NCI-H2107 (cell line): ENCODE measurements around the gene TMED1.
"Not testable (repeated sequence)": the region's sequence is repeated elsewhere in the genome, so short reads cannot be mapped to it uniquely, and the experiment has no call there.

ENCODE experiments used
- DNase-seq: peaks from one replicate; lab custom pipeline; 2025; lab: John Stamatoyannopoulos, UW

The TMED1 gene

DNA sequence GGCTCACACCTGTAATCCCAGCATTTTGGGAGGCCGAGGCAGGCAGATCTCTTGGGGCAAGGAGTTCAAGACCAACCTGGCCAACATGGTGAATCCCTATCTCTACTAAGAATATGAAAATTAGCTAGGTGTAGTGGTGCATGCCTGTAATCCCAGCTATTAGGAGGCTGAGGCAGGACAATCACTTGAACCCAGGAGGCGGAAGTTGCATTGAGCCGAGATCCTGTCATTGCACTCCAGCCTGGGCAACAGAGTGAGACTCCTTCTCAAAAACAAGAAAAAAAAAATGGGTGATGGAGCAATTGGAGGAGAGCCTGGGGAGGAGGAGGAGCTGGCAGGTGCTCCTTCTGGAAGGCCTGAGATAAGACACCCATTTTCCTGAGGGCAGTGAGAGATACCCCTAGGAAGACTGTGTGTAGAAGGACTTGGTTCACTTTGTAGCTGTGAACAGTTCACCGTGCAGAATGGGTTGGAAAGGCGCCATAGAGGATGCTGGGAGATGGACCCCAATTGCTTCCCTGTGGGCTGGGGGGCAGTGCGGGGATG, 26.6 kb upstream of the TMED1 start:
- no peak for DNase-seq

DNA sequence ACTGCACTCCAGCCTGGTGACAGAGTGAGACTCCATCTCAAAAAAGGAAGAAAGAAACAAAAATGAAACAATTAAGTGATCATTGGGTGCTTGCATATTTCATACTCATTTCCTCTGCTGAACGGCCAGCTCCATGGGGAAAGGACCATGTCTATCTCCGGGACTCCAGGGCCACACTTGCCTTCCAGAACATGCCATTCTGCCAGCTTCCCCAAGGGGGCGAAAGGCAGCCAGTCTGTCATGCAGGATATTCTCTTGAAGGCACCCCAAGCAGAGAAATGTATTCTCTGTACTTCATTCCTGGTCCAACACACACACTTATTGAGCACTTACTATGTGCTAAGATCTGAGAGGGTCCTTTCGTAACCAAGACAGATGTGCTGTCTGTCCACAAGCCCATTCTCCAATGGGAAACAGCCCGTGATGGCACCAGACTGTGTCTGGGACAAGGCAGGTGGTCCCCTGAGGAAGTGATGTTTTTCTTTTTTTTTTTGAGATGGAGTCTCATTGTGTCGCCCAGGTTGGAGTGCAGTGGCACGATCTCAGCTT, 25.2 kb upstream of the TMED1 start:
- DNase-seq = no peak

DNA sequence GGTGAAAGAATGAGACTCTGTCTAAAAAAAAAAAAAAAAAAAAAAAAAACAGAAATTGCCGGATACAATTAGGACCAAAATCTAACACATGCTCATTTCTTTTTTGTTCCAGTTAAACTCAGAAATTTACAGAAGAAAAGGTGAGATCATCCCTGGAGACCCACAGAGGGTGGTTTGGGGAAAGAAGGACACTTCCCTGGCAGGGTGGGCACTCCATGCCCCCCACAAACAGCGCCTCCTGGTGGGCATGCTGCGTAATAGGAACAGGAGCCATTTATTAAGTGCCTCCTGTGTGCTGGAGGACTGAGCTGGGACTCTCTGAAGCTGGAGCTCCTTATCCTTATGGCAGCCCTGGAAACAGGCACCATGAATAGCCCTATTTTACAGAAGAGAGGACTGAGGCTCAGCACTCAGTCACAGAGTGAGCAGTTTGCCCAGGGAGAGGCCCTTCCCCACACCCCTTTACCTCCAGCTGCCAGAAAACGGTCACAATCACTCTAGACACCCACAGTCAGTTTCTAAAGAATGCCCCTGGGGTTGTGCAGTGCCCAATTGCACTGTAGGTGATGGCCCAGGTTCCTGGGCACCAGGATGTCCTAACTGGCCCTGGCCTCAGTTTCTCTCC, 22.3 kb upstream of the TMED1 start:
- DNase-seq = no peak

DNA sequence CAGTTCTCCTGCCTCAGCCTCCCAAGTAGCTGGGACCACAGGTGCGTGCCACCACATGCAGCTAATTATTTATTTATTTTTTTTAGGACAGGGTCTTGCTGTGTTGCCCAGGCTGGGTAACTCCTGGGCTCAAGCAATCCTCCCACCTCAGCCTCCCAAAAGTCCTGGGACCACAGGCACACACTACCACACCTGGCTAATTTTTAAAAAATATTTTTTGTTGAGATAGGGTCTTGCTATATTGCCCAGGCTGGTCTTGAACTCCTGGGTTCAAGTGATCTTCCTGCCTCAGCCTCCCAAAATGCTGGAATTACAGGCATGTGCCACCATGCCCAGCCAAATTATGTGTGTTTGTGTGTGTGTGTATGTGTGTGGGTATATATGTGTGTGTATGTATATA, 20.9 kb upstream of the TMED1 start:
- DNase-seq = not testable (repeated sequence)

DNA sequence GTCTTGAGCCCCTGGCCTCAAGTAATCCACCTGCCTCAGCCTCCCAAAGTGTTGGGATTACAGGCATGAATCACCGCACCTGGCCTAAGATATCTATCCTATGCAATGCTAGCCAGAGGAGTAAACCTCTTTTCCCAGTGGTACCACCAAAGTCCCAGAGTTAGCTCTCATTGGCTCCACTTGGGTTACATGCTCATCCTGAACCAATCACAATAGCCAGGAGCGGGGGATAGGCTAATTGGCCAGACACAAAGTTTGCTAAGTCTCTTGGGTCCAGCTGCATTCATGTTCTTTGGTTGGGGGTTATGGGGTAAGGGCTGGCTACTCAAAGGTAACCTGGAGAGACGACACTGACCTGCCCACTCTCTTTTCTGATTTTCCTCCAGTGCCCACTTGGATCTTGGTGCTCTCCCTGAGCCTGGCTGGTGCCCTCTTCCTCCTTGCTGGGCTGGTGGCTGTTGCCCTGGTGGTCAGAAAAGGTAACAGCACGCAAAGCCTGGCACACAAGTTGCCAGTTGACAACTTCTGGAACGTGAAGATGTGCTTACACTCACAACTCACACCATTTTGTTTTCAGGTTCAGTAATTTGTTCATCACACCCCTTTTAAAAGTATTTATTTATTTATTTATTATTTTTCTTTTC, 20.0 kb upstream of the TMED1 start:
- DNase-seq = no peak

GRCh38 chr19:10854350-10855089, 18.5 kb upstream of the TMED1 start:
- no peak for DNase-seq

- no peak for DNase-seq
Measured at GRCh38 chr19:10852941-10853340, 16.9 kb upstream of the TMED1 start.

DNA sequence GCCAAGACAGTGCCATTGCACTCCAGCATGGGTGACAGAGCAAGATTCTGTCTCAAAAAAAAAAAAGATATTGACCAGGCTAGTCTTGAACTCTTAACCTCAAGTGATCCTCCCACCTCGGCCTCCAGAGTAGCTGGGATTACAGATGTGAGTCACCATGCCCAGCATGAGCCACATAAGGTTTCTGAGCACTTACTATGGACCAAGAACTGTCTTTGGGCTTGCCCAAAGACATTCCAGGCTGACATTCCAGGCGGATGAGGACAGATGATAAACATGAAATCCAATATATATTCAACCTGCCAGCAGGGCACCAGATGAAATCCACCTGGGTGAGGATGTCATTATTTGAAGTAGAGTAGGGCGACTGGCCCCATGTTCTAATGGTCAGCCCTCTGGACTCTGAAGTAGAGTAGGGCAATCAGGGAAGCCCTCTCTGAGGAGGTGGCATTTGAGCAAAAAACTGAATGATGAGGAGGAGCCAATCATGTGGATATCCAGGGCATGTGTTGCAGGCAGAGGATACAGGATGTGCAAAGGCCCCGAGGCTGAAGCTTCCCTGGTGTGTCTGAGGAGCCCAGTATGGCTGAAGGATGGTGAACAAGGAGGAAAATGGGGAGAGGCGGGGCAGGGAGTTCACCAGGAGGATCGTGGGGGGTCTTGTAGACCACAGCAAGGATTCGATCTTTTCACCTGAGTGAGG, 16.2 kb upstream of the TMED1 start:
- no peak for DNase-seq

DNA sequence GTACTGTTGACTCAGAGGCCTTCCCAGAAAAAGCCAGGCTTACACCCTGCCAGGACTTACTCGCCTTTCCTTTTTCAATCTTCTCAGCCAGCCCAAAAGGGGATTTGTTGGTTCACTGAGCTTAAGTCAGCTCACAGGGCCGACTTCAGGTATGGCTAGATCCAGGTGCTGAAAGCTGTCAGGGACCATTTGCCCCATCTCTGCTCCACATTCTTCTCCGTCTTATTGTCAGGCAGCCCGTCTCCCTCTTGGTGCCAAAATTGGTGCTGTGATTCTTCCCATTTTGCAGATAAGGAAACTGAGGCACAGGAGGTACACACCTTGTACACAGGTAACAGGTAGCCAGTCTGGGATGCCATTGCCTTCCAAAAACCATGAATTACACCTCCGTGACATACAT, 14.6 kb upstream of the TMED1 start:
- no peak for DNase-seq

GRCh38 chr19:10848230-10848856, 12.3 kb upstream of the TMED1 start, which contains the start of gene C19orf38:
Gene C19orf38 (plus strand): TSS chr19:10848415. CDS start chr19:10848509, 94 bp downstream.
- DNase-seq = no peak

GRCh38 chr19:10846500-10847202, 10.6 kb upstream of the TMED1 start:
- no peak for DNase-seq

- no peak for DNase-seq
Measured at GRCh38 chr19:10842788-10843187, 6.8 kb upstream of the TMED1 start.

GRCh38 chr19:10839114-10840050, 3.4 kb upstream of the TMED1 start:
- no peak for DNase-seq

GRCh38 chr19:10838377-10838776, 2.4 kb upstream of the TMED1 start:
- no peak for DNase-seq

DNA sequence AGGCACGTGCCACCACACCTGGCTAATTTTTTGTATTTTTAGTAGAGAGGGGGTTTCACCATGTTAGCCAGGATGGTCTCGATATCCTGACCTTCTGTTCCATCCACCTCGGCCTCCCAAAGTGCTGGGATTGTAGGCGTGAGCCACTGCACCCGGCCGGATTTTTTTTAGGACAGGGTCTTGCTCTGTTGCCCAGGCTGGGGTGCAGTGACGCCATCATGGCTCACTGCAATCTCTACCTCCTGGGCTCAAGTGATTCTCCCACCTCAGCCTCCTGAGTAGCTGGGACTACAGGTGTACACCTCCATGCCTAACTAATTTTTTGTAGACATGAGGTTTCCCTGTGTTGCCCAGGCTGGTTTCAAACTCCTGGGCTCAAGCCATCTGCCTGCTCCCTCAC, 1.6 kb upstream of the TMED1 start:
- DNase-seq = not testable (repeated sequence)

DNA sequence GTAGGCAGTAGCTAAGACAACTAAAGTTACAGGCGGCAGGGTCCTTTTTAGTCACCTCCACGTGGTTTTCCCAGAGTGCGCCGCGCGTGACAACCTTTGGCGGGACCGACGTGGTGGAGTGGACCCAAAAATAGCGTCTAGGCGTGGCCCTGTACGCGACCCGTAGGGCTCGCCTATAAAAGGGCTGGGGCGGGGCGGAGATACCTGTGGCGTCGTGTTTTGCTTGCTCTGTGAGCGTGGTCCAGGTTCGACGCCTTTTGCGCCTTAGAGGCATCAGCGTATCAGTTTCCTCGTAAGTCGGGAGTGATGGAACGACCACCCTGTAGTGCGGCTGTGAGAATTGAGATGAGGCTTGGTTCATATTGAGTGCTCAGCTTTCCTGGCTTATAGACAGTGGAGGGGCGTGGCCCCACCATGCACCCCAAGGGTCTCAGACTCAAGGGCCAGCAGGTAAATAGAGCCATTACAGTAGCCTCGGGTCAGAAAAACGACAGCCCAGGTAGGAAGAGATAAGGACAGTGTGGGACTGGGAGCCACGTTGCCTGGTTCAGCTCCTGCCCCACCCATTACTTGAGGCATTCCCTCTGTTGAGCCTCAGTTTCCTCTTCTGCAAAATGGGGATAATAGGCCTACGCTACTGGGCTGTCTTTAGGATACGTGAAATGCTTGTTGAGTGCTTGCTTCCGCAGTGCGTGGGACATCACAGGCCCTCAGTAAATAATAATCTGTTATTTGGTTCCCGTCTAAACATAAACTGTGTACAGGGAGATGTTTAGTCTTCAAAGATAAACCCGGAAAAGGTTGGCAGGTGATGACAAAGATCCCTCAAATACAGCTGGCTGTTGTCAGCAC, 693 bp upstream of the TMED1 start:
- DNase-seq = peak; percentile 70

- DNase-seq = no peak
Measured at GRCh38 chr19:10835089-10835753, 791 bp downstream of the TMED1 start.

DNA sequence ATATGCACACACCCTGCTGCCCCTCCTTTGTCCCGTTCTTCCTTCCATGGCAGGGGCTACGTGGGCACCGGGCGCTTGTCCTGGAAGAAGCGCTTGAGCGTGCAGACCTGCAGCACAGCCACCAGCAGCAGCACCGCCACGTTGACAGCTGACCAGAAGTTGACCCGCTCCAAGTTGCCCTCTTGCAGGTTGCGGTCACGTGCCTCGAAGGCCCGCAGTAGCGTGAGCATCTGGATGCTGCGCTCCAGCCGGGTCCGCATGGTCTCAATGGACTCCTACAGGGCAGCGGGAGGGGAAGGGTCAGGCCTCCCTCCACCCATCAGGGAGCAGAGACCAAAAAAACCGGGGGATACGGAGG, 3.1 kb downstream of the TMED1 start:
- DNase-seq = no peak
